K562 (cell line): Measurements from ENCODE around the gene AVPI1. TPM values are rescaled to one million over a fixed set of nuclear protein-coding genes. Genes with fewer than 3 reads are reported as not detected.

ENCODE experiments used
- ASH1L ChIP-seq: fragments of 450-650 bp; IDR thresholded peaks from 2 replicates; pipeline ENCODE4 v1.6.1; 2018; ENCODE audit warnings: borderline replicate concordance, mild to moderate bottlenecking, low read depth; ENCODE audit not compliant: partially characterized antibody
- BHLHE40 ChIP-seq: IDR thresholded peaks from 2 replicates; pipeline ENCODE4 v1.6.1; 2011; ENCODE audit warnings: low read length, improper control_type of control experiment
- CBFA2T3 ChIP-seq: fragments of 450-650 bp; IDR thresholded peaks from 2 replicates; pipeline ENCODE4 v1.6.1; 2017
- CEBPB ChIP-seq: fragments of 450-650 bp; IDR thresholded peaks from 2 replicates; pipeline ENCODE4 v1.6.1; 2016; ENCODE audit warnings: missing genetic modification characterization, missing compliant biosample characterization
- CEBPG ChIP-seq, 3 experiments: fragments of 200-800 bp in 1 of 3; sonication (Bioruptor generic) in 1 of 3; sonication (generic) in 1 of 3; formaldehyde crosslinking in 1 of 3; IDR thresholded peaks in 2 of 3; conservative IDR thresholded peaks in 1 of 3; 2 replicates each; pipeline versions ENCODE4 v1.6.1 to v1.8.0; 2016 to 2022; ENCODE audit warnings: missing compliant biosample characterization in 2 of 3, missing genetic modification characterization in 2 of 3, mild to moderate bottlenecking in 1 of 3, missing genetic modification reagents in 1 of 3
- DMBX1 ChIP-seq: fragments of 250-450 bp; sonication (Bioruptor Pico); IDR thresholded peaks from 2 replicates; pipeline ENCODE4 v1.8.0; 2022; ENCODE audit warnings: inconsistent platforms, mild to moderate bottlenecking, moderate library complexity, borderline replicate concordance
- HNRNPLL ChIP-seq: fragments of 200-400 bp; formaldehyde crosslinking; IDR thresholded peaks from 2 replicates; pipeline ENCODE4 v1.6.1; 2017; ENCODE audit warnings: low read length, low read depth, mild to moderate bottlenecking; ENCODE audit not compliant: poor library complexity, severe bottlenecking
- MBD2 ChIP-seq: sonication (generic); IDR thresholded peaks from 2 replicates; pipeline ENCODE4 v1.6.1; 2016; ENCODE audit warnings: low read depth, borderline replicate concordance
- MYBL2 ChIP-seq, 2 experiments: fragments of 450-650 bp in 1 of 2; sonication (generic) in 1 of 2; formaldehyde crosslinking in 1 of 2; IDR thresholded peaks; 2 replicates each; pipeline versions ENCODE4 v1.6.1 to v1.8.1; 2017 to 2022; ENCODE audit warnings: borderline replicate concordance in 1 of 2, inconsistent platforms in 1 of 2, low read depth in 1 of 2, mild to moderate bottlenecking in 1 of 2, missing genetic modification reagents in 1 of 2, moderate library complexity in 1 of 2
- NFYB ChIP-seq: IDR thresholded peaks from 2 replicates; pipeline ENCODE4 v1.6.1; 2011; ENCODE audit warnings: mild to moderate bottlenecking, moderate library complexity; ENCODE audit not compliant: insufficient read length; ENCODE audit errors: extremely low read depth
- NRF1 ChIP-seq, 2 experiments: fragments of 450-650 bp; IDR thresholded peaks in 1 of 2; conservative IDR thresholded peaks in 1 of 2; 2 replicates each; pipeline ENCODE4 v1.6.1; 2014; ENCODE audit warnings: mild to moderate bottlenecking in 2 of 2
- SIN3A ChIP-seq, 2 experiments: fragments of 150-350 bp in 1 of 2; IDR thresholded peaks; 2 replicates each; pipeline ENCODE4 v1.6.1; 2011 to 2016; ENCODE audit warnings: borderline replicate concordance in 2 of 2, low read depth in 2 of 2, low read length in 2 of 2, mild to moderate bottlenecking in 2 of 2, moderate library complexity in 2 of 2; ENCODE audit not compliant: control insufficient read depth in 1 of 2
- SRSF1 ChIP-seq: fragments of 200-400 bp; formaldehyde crosslinking; IDR thresholded peaks from 2 replicates; pipeline ENCODE4 v1.6.1; 2017; ENCODE audit warnings: mild to moderate bottlenecking, low read depth, low read length, moderate library complexity
- SRSF3 ChIP-seq: fragments of 200-400 bp; formaldehyde crosslinking; IDR thresholded peaks from 2 replicates; pipeline ENCODE4 v1.6.1; 2016; ENCODE audit warnings: mild to moderate bottlenecking, low read length, moderate library complexity; ENCODE audit not compliant: insufficient read depth
- TFAM ChIP-seq: fragments of 250-450 bp; sonication (Bioruptor Pico); conservative IDR thresholded peaks from 2 replicates; pipeline ENCODE4 v1.5.0; 2021; ENCODE audit warnings: mild to moderate bottlenecking, moderate library complexity
- ZNF197 ChIP-seq: fragments of 200-800 bp; sonication (Bioruptor generic); IDR thresholded peaks from 2 replicates; pipeline ENCODE4 v1.6.1; 2016; ENCODE audit warnings: low read depth, missing genetic modification characterization, missing compliant biosample characterization
- ZNF23 ChIP-seq: fragments of 250-450 bp; sonication (Bioruptor Pico); IDR thresholded peaks from 2 replicates; pipeline ENCODE4 v1.4.0; 2020; ENCODE audit warnings: mild to moderate bottlenecking
- polyA plus RNA-seq, 8 experiments: library from polyadenylated mRNA; depleted of rRNA in 4 of 8; stranded (reverse) in 5 of 8; unstranded in 3 of 8; fragments of >200 nt; fragmentation: Nextera tagmentation in 2 of 8; fragmentation: Illumina TruSeq in 1 of 8; extraction: Ambion mirVana in 2 of 8; extraction: Trizol in 1 of 8; gene quantifications; 2 replicates each; pipeline versions ENCODE4 v1.2.1 to v1.2.3, GENCODE V29; 2011 to 2014; ENCODE audit warnings: inconsistent platforms in 1 of 8, missing spikeins in 1 of 8
- total RNA-seq, 7 experiments: library from RNA; depleted of rRNA in 6 of 7; stranded (reverse); fragments of >200 nt in 6 of 7; fragmentation: Illumina TruSeq in 2 of 7; extraction: Trizol in 2 of 7; gene quantifications; 2 replicates each; pipeline versions ENCODE4 v1.2.1 to v1.2.3, GENCODE V29; 2011 to 2021; ENCODE audit warnings: low replicate concordance in 1 of 7
- TF ChIP-seq, protein P1 (sequence below), 2 experiments: fragments of 450-650 bp; conservative IDR thresholded peaks; 2 replicates each; pipeline ENCODE4 v1.6.1; 2017; ENCODE audit warnings: mild to moderate bottlenecking in 2 of 2, moderate library complexity in 2 of 2
- TF ChIP-seq, protein P2 (sequence below), 2 experiments: fragments of 450-650 bp; IDR thresholded peaks; 2 replicates each; pipeline ENCODE4 v1.6.1; 2018; ENCODE audit warnings: mild to moderate bottlenecking in 2 of 2, low read depth in 1 of 2; ENCODE audit not compliant: partially characterized antibody in 2 of 2

Gene AVPI1
- total and polyA plus RNA-seq, 9 of the 15 experiments (the other 6 are each of a cell fraction or from before 2014, with no cell fraction given) = 0.90 to 10.4 (median 7.4) TPM

DNA sequence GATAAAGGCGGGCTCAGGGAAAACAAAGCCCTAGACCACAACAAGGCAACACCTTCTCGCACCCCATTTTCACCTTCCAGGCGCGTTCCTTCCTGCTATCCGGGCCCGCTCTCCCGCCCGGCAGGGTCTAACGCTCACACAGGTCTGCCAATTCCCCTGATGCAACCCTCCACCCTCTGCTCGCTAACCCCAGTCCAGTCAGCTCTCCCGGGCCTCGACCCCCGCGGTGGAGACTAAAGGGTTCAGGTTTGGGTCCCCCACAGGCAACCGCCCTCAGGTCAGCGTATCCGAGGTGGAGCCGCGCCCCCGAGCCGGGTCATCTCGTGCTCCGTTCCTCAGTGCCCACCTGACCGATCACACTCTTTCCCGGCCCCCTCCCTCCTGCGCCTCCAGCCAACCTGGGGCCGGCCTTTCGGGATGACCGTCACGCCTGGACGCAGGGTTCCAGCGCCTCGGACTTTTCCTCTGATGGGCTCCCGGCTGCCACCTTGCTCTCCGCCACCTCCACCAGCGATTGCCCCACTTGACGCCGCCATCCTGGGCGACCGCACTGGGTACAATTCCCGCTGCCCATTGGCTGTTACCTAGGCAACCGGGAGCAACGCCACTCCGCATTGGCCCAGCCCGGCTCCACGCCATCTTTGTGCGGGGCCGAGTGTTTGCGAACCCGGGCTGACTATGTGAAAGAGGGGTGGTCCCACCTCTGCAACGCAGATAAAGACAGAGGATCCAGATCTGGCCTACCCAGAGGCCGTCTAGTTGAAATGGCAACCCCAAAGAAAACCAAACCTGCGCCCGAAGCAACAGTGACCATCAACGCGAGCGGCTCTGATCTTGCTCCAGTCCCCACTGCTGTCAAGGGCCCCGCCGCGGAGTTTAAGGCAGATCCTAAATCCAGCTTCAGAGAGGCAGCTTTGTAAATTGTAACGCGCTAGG, 53.8 kb downstream of the AVPI1 start, which contains the start of gene MORN4 (continued):
- peak; percentile 100 for TF ChIP-seq MBD2
- no peak for TF ChIP-seq SIN3A (IDR thresholded peaks at IDR 0.05; ENCODE audit: borderline replicate concordance in 2 of 2, control insufficient read depth in 1 of 2, low read depth in 2 of 2, low read length in 2 of 2)
- TF ChIP-seq NFYB = peak; percentile 65
- TF ChIP-seq, protein P1, sequence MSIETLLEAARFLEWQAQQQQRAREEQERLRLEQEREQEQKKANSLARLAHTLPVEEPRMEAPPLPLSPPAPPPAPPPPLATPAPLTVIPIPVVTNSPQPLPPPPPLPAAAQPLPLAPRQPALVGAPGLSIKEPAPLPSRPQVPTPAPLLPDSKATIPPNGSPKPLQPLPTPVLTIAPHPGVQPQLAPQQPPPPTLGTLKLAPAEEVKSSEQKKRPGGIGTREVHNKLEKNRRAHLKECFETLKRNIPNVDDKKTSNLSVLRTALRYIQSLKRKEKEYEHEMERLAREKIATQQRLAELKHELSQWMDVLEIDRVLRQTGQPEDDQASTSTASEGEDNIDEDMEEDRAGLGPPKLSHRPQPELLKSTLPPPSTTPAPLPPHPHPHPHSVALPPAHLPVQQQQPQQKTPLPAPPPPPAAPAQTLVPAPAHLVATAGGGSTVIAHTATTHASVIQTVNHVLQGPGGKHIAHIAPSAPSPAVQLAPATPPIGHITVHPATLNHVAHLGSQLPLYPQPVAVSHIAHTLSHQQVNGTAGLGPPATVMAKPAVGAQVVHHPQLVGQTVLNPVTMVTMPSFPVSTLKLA (conservative IDR thresholded peaks at IDR 0.05) = peak; percentile 27 to 64; a peak in 2 of 4 replicates
- no peak for TF ChIP-seq SRSF3
- peak; percentile 84 for TF ChIP-seq CEBPB (tag)
- TF ChIP-seq SRSF1 = peak; percentile 38; the same call in 1 of the 2 replicates
- peak; percentile 31 for TF ChIP-seq HNRNPLL
- TF ChIP-seq, protein P2, sequence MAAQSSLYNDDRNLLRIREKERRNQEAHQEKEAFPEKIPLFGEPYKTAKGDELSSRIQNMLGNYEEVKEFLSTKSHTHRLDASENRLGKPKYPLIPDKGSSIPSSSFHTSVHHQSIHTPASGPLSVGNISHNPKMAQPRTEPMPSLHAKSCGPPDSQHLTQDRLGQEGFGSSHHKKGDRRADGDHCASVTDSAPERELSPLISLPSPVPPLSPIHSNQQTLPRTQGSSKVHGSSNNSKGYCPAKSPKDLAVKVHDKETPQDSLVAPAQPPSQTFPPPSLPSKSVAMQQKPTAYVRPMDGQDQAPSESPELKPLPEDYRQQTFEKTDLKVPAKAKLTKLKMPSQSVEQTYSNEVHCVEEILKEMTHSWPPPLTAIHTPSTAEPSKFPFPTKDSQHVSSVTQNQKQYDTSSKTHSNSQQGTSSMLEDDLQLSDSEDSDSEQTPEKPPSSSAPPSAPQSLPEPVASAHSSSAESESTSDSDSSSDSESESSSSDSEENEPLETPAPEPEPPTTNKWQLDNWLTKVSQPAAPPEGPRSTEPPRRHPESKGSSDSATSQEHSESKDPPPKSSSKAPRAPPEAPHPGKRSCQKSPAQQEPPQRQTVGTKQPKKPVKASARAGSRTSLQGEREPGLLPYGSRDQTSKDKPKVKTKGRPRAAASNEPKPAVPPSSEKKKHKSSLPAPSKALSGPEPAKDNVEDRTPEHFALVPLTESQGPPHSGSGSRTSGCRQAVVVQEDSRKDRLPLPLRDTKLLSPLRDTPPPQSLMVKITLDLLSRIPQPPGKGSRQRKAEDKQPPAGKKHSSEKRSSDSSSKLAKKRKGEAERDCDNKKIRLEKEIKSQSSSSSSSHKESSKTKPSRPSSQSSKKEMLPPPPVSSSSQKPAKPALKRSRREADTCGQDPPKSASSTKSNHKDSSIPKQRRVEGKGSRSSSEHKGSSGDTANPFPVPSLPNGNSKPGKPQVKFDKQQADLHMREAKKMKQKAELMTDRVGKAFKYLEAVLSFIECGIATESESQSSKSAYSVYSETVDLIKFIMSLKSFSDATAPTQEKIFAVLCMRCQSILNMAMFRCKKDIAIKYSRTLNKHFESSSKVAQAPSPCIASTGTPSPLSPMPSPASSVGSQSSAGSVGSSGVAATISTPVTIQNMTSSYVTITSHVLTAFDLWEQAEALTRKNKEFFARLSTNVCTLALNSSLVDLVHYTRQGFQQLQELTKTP (IDR thresholded peaks at IDR 0.05; ENCODE audit: low read depth in 1 of 2, partially characterized antibody in 2 of 2) = no peak
- TF ChIP-seq ZNF23 = no peak
- TF ChIP-seq CEBPG (CRISPR knock-in tag; IDR thresholded peaks at IDR 0.05) = peak; percentile 59; the same call in 1 of the 2 replicates
- TF ChIP-seq CEBPG (tag; conservative IDR thresholded peaks at IDR 0.05 in 1 of 2, IDR thresholded peaks at IDR 0.05 in 1 of 2) = peak; percentile 41 to 76; a peak in 2 of 4 replicates
- TF ChIP-seq DMBX1 (CRISPR knock-in tag) = no peak
- 0 out of 4 replicates have a peak, but pooled peaks of 1 of the 2 experiments have one; percentile 16 for TF ChIP-seq NRF1 (conservative IDR thresholded peaks at IDR 0.05 in 1 of 2, IDR thresholded peaks at IDR 0.05 in 1 of 2)
- TF ChIP-seq MYBL2 (IDR thresholded peaks at IDR 0.05; ENCODE audit: low read depth) = no peak
- TF ChIP-seq MYBL2 (CRISPR knock-in tag; IDR thresholded peaks at IDR 0.05; ENCODE audit: borderline replicate concordance) = no peak
- no peak for TF ChIP-seq BHLHE40
- TF ChIP-seq ZNF197 (CRISPR knock-in tag) = 0 out of 2 replicates have a peak, but pooled peaks have one; percentile 24
- TF ChIP-seq CBFA2T3 = no peak
- TF ChIP-seq TFAM (CRISPR knock-in tag) = no peak
- peak; percentile 95 for TF ChIP-seq ASH1L
